Measurements from ENCODE around the gene ATXN10.

DNA sequence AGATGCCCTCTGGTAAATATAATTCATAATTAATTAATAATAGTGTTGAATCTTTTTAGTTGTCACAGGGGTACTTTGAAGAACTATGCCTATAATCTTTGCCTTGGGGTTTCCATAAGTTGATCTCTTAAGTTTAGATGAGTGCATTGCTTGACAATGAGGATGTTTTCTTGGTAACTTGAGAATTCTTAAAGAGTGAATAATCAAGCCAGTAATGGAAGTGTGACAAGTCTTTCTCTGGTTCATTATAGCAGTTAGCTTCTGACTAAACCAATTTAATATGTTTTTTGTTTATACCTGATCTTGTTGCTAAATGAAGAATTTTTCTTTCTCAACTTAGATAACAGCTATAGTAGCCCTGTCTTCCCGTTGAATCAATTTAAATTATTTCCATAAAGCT is 46.2 kb downstream of the ATXN10 start:
- TF ChIP-seq POLR2AphosphoS5 (IDR thresholded peaks at IDR 0.05; ENCODE audit: low read depth, low read length): no peak
- TF ChIP-seq TAF1 (IDR thresholded peaks at IDR 0.05; ENCODE audit: borderline replicate concordance, insufficient read depth, low read length): no peak
- no peak for TF ChIP-seq SIN3A (IDR thresholded peaks at IDR 0.05; ENCODE audit: borderline replicate concordance, insufficient read depth, low read length)

Data from PFSK-1 (cell line).